Dedifferentiated amniotic fluid mesenchymal stem cell (primary cell): Measurements from ENCODE around the gene RAB3IP.
"Not testable (repeated sequence)": the region's sequence is repeated elsewhere in the genome, so short reads cannot be mapped to it uniquely, and the experiment has no call there.

Experiments used
- DNase-seq: peaks from one replicate; pipeline ENCODE4 v3.0.0-alpha.2; 2016; ENCODE audit errors: extremely low spot score

Gene RAB3IP

DNA sequence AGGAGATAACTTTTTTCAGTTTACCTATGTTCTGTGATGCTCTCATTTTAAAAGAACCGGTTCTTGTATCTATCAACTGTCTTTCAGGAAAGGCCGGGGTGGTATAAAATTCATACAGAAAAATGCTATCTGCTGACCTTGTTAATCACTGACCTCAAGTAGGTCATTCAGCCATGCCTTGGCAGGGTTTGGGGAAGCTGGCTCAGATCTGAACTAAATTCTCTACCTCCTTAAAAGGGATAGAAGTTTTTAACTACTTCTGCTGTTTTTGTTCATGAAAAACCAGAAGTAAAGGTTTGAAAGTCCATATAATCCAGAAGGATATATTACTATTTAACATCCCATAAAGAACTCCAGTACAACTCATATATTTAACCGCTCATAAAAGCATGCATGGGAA, 96.4 kb downstream of the RAB3IP start:
- no peak for DNase-seq

GRCh38 chr12:69836015-69836414, 97.4 kb downstream of the RAB3IP start:
- DNase-seq, result no peak

DNA sequence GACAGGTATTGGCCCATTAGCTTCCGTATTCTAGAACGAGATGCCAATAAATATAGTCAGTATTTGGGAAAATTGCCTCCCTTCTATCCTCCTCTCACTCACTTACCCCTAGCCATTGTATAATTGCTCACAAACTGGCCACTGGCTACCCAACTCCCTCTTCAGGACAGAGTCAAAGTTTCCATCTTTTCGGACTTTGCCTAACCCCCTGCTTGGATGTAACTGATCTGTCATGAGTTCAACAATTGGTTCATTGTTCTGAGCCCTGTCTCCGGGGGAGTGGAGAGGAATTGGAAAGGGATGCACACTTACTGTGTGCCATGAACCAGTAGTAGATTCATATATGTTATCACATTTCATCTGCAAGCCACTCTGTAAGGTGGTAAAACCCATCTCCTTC, 98.5 kb downstream of the RAB3IP start:
- no peak for DNase-seq

- DNase-seq, result no peak
Measured at GRCh38 chr12:69837657-69838415, 99.2 kb downstream of the RAB3IP start.

- DNase-seq, result no peak
Measured at GRCh38 chr12:69840727-69841126, 102.1 kb downstream of the RAB3IP start.

DNA sequence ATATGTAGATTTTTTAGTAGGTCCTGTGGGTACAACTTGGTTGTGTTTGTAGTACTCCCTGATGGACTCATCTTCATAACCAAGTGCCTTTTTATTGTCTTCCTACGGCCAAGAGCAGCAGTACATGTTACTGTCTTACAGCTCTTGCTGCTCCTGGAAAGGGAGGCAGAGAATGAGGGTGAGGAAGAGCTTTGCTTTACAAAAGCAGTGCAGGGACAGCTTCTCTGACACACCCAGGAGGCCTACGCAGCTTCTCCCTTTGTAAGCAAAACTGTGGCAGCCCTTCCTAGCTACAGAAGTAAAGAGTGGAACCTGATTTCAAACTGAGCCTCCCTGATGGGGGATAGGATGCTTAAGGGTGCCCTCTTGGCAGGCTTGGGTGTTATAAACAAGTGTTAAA, 104.9 kb downstream of the RAB3IP start:
- DNase-seq, result no peak

- DNase-seq, result no peak
Measured at GRCh38 chr12:69844416-69844815, 105.8 kb downstream of the RAB3IP start.

DNA sequence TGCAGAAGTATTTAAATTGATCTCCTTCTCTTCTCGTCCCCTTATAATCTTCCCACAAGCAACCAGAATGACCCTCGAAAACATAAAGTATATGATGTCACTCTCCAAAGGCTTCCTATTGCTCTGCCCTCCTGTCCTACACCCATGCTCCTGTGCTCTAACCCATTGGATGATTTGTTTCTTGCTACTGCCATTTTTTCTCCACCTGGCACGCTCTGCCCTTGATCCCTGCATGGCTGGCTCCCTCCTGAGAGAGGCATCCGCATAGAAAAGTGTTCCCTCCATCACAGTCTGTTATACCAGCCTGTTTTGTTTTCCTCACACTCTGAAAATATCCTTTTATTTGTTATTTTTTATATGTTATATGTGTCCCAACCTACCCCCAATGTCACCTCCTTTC, 106.2 kb downstream of the RAB3IP start:
- no peak for DNase-seq

DNA sequence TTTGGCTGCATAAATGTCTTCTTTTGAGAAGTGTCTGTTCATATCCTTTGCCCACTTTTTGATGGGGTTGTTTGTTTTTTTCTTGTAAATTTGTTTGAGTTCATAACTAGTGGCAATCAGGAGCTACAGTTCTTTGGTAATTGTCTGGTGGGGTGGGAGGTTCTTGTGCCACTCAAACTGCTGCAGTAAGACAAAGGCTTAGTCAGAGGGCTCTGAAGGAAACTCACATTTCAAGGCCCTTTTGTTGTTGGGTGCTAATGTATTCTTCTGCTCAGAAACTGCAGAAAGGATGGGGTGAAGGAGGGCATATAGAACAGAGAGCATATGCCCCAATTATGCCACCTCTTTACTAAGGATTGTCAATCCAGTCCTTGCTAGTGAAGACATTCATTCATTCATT, 108.3 kb downstream of the RAB3IP start:
- no peak for DNase-seq

DNA sequence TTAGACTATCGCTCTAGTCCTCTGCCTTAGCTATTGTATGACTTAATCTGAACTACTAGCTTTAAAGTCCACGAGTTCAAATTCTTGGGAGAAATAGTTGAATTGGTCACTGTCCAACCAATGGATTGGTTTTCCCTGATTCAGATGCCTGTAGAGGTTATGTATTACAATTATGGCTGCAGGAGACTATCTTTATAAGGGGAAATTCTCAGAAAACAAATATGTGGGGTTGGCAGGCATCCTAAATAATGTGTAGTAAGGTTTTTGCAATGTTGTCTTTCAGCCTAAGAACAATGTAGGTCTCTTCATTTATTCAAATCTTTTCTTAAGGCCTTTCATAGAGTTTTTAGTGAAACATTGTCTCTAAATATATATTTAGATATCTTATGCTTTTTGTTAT, 113.3 kb downstream of the RAB3IP start:
- DNase-seq, result no peak

DNA sequence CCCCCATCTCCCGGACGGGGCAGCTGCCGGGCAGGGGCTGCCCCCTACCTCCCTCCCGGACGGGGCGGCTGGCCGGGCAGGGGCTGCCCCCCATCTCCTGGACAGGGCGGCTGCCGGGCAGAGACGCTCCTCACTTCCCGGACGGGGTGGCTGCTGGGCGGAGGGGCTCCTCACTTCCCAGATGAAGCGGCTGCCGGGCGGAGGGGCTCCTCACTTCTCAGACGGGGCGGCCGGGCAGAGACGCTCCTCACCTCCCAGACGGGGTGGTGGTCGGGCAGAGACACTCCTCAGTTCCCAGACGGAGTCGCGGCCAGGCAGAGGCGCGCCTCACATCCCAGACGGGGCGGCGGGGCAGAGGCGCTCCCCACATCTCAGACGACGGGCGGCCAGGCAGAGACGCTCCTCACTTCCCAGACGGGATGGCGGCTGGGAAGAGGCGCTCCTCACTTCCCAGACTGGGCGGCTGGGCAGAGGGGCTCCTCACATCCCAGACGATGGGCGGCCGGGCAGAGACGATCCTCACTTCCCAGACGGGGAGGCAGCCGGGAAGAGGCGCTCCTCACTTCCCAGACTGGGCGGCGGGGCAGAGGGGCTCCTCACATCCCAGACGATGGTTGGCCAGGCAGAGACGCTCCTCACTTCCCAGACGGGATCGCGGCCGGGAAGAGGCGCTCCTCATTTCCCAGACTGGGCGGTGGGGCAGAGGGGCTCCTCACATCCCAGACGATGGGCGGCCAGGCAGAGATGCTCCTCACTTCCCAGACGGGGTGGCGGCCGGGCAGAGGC, 114.7 kb downstream of the RAB3IP start:
- DNase-seq, result not testable (repeated sequence)

DNA sequence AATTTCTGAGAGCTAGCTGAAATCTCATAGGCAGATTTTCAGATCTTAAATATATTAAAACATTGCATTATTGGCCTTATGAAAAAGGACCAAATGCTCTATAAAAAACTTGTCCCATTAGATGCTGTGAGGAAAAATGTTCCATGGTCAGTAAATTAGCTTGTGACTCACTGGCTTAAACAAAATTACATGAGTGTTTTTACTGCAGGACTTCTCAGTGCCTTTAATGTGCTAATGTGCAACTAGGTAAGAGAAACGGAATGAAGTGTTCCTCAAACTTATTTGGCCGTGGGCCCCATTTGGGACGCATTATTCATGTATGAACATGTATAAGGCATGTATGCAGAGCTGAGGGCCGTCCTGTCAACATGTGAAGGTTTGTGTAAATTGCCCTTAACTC, 128.0 kb downstream of the RAB3IP start:
- DNase-seq, result no peak

- no peak for DNase-seq
Measured at GRCh38 chr12:69868695-69869094, 130.0 kb downstream of the RAB3IP start.

GRCh38 chr12:69872804-69873203, 134.1 kb downstream of the RAB3IP start:
- DNase-seq, result no peak
